Pancreas (tissue), 10 donors: ENCODE data around the gene TMED8. TPM values are rescaled to one million over a fixed set of nuclear protein-coding genes. Genes with fewer than 3 reads are reported as not detected.
"Not testable (repeated sequence)": the region's sequence is repeated elsewhere in the genome, so short reads cannot be mapped to it uniquely, and the experiment has no call there.

Source experiments
- ATAC-seq, 4 donors: fragments of 200-7000 bp; cut with Tn5 transposase; one replicate each; pipeline versions ENCODE4 v1.8.0 to v1.9.1; 2020; ENCODE audit warnings: mild to moderate bottlenecking in 4 of 4, moderate library complexity in 4 of 4
- DNase-seq, 6 donors: peaks; one replicate each; pipeline ENCODE4 v3.0.0-alpha.2; 2020
- FAIRE-seq: peaks from 2 replicates; lab custom pipeline; 2012; peaks lifted over from hg19 to GRCh38; lab: Jason Lieb, UNC
- H3K27ac ChIP-seq, 4 donors: fragments of 200-600 bp; sonication (generic); 1 replicate in 3 of 4; 2 replicates in 1 of 4; pipeline versions ENCODE4 v1.5.0 to v1.8.0; 2020
- H3K27me3 ChIP-seq, 4 donors: fragments of 200-600 bp; one replicate each; pipeline ENCODE4 v1.8.0; 2021
- H3K36me3 ChIP-seq, 3 donors: fragments of 200-600 bp; sonication (generic) in 1 of 3; one replicate each; pipeline versions ENCODE4 v1.5.0 to v1.8.0; 2020 to 2021
- H3K4me1 ChIP-seq, 3 donors: fragments of 200-600 bp; one replicate each; pipeline ENCODE4 v1.8.0; 2021
- H3K4me3 ChIP-seq, 4 donors: fragments of 200-600 bp; sonication (generic) in 2 of 4; one replicate each; pipeline versions ENCODE4 v1.5.0 to v1.8.0; 2020 to 2021
- H3K9me3 ChIP-seq, 4 donors: fragments of 200-600 bp; one replicate each; pipeline ENCODE4 v1.8.0; 2021
- CTCF ChIP-seq, 4 donors: fragments of 200-600 bp; sonication (generic) in 3 of 4; IDR thresholded peaks; one replicate each; pipeline versions ENCODE4 v1.5.0 to v1.8.0; 2021; ENCODE audit warnings: antibody characterized with exemption in 4 of 4
- WGBS, 2 donors: extraction: QIAGEN DNeasy Blood & Tissue Kit; methylation state at CpG; one replicate each; pipeline ENCODE4 v1.1.7; 2013; 5-methylcytosine and 5-hydroxymethylcytosine counted together
- intact Hi-C, 3 donors: fragments of 100-400 bp; cut with DNase I; formaldehyde crosslinking; loops; one replicate each; pipeline versions ENCODE4 v1.11.1 to v1.14.2; 2022
- polyA plus RNA-seq, 2 donors: library from polyadenylated mRNA; stranded (reverse); fragments of 200-250 nt; gene quantifications; one replicate each; pipeline ENCODE4 v1.2.3, GENCODE V29; 2013
- total RNA-seq, 6 donors: library from RNA; stranded (reverse); fragmentation: NEBNext Ultra II Directional in 4 of 6; extraction: Animal tissue kit (Norgen Biotek cat#: 25700) in 4 of 6; gene quantifications; one replicate each; pipeline versions ENCODE4 v1.2.1 to v1.2.4, GENCODE V29; 2021 to 2023
- donor health status: healthy with polysubstance abuse.
- donor health status: DM: no; HTN: no; CAD: no; lungs with moderate emphysema.
- donor health status: DM: no; HTN: no; CAD: no.
- donor health status: control.
- donor health status: control.
- donor health status: Bipolar disorder and iron deficiency.
- donor health status: DM: yes; HTN: yes; CAD: no.
- donor health status: DM: no; HTN: no; CAD: no.
- donor health status: DM: no; HTN: no; CAD: no.
- donor health status: DM: yes; HTN: yes; CAD: no.

The TMED8 gene
- total and polyA plus RNA-seq, 8 donors, result 2.7 to 9.6 (median 5.8) TPM

DNA sequence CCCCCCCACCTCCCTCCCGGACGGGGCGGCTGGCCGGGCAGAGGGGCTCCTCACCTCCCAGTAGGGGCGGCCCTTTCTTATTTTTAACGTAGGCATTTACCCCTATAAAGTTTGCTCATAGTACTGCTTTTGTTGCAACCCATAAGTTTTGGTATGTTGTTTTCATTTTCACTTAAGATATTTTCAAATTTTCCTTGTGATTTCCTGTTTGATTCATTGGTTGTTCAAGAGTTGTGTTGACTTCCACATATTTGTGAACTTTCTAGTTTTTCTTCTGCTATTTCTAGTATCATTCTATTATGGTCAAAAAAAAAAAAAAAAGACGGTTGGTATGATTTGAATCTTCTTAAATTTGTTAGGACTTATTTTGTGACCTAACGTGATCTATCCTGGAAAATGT lies 39.9 kb upstream of the TMED8 start:
- FAIRE-seq, result no peak
- 88 to 96% methylated on average over 8 of the region's 8 CpGs for WGBS, 2 donors
- no peak for DNase-seq
- Histone ChIP-seq H3K36me3 (no peaks in the 10 kb centered on the region), H3K27ac (no peak overlapping the region), H3K4me3 (no peak overlapping the region), H3K4me1 (no peaks in the 10 kb centered on the region), H3K9me3 (no peaks in the 10 kb centered on the region), H3K27me3 (no peaks in the 10 kb centered on the region)
- ATAC-seq, result no peak
- intact Hi-C loops, result no loop called here
- TF ChIP-seq CTCF (IDR thresholded peaks at IDR 0.05), result no peak

DNA sequence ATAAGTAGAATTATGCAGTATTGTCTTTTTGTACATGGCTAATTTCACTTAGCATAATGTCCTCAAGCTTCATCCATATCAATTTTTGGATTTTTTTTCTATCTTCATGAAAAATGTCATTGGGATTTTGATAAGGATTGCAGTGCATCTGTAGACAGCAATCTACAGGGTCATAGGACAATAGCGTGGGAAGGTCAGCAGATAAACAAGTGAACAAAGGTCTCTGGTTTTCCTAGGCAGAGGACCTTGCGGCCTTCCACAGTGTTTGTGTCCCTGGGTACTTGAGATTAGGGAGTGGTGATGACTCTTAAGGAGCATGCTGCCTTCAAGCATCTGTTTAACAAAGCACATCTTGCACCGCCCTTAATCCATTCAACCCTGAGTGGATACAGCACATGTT lies 39.2 kb upstream of the TMED8 start:
- DNase-seq, intact Hi-C loops, H3K4me1 ChIP-seq, FAIRE-seq, H3K36me3 ChIP-seq, H3K27me3 ChIP-seq, H3K27ac ChIP-seq, H3K9me3 ChIP-seq, H3K4me3 ChIP-seq, ATAC-seq: not testable (repeated sequence)
- WGBS, 2 donors, result 70 to 82% methylated on average over 2 of the region's 3 CpGs

- H3K27me3 ChIP-seq, FAIRE-seq, ATAC-seq, H3K4me3 ChIP-seq, DNase-seq, H3K4me1 ChIP-seq, H3K36me3 ChIP-seq, H3K27ac ChIP-seq, H3K9me3 ChIP-seq, intact Hi-C loops: not testable (repeated sequence)
- WGBS, 2 donors, result 91 to 92% methylated on average over 10 of the region's 10 CpGs
Observed at GRCh38 chr14:77415403-77416030, 38.6 kb upstream of the TMED8 start.

DNA sequence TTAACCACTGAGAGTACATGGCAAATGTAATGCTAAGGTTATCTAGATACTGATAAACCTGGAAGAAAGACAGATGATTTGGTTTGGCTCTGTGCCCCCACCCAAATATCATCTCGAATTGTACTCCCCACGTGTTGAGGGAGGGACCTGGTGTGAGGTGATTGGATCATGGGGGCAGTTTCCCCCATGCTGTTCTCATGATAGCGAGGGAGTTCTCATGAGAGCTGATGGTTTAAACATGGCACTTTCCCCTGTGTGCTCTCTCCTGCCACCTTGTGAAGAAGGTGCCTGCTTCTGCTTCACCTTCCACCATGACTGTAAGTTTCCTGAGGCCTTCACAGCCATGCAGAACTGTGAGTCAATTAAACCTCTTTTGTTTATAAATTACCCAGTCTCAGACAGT lies 32.2 kb upstream of the TMED8 start:
- no peak for ATAC-seq
- DNase-seq, result no peak
- no peaks in the 10 kb centered on the region for H3K9me3 ChIP-seq
- H3K4me1 ChIP-seq, result no peaks in the 10 kb centered on the region
- TF ChIP-seq CTCF (IDR thresholded peaks at IDR 0.05), result no peak
- no peak overlapping the region for H3K27ac ChIP-seq
- H3K27me3 ChIP-seq, result no peaks in the 10 kb centered on the region
- intact Hi-C loops, result no loop called here
- H3K4me3 ChIP-seq, result no peak overlapping the region
- FAIRE-seq, result no peak
- WGBS, 2 donors, result 46 to 47% methylated on average over 3 of the region's 3 CpGs
- H3K36me3 ChIP-seq, result no peaks in the 10 kb centered on the region

DNA sequence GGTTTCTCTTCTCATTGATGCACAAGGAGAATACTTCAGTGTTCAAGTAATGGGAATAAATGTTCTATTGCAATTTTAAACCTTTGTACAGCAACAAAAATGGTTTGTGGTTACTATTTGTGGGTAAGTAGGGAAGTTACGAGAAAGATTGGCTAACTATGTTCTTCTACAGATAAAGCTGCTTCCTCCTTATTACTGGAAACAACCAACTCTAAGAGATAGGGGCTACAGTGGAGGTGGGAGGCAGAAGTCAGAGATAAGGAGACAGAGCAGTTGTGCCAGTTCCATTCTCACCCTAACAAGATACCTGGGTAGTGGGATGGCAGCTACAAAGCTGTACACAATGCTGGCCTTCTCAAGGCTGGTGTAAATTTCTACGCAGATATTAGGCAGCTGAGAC lies 30.3 kb upstream of the TMED8 start:
- H3K27ac ChIP-seq, result no peak overlapping the region
- DNase-seq (no peak), ATAC-seq (peak in 1 of 4 donors; percentile 38), FAIRE-seq (no peak)
- no peaks in the 10 kb centered on the region for H3K27me3 ChIP-seq
- no peaks in the 10 kb centered on the region for H3K36me3 ChIP-seq
- intact Hi-C loops, result no loop called here
- no peaks in the 10 kb centered on the region for H3K4me1 ChIP-seq
- TF ChIP-seq CTCF (IDR thresholded peaks at IDR 0.05), result no peak
- H3K4me3 ChIP-seq, result no peak overlapping the region
- 87 to 89% methylated on average over 2 of the region's 2 CpGs for WGBS, 2 donors
- no peaks in the 10 kb centered on the region for H3K9me3 ChIP-seq

DNA sequence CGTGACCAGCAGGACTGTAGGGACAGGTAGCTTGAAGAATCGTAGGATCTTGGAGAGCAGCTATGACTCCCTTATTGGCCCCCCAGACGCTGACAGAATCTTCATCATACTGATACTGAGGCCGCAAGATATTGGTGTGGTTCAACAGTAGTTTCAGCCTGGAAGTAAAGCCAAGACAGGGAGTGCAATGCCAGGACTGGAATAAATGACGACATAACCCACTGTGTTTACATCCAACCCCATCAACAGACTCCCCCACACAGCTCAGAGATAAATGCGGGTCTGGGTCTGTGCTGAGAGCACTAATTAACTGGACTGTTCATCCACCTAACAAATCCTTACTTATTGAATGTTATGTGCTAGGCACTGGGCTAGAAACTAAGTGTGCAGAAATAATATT lies 29.8 kb upstream of the TMED8 start:
- Histone ChIP-seq H3K27me3 (no peaks in the 10 kb centered on the region), H3K36me3 (no peaks in the 10 kb centered on the region), H3K27ac (no peak overlapping the region), H3K4me3 (no peak overlapping the region), H3K4me1 (no peaks in the 10 kb centered on the region), H3K9me3 (no peaks in the 10 kb centered on the region)
- TF ChIP-seq CTCF (IDR thresholded peaks at IDR 0.05), result no peak
- no peak for FAIRE-seq
- 59 to 79% methylated on average over 6 of the region's 6 CpGs for WGBS, 2 donors
- ATAC-seq, result no peak
- no peak for DNase-seq
- intact Hi-C loops, result no loop called here
